GM19240 (cell line): ENCODE data around the gene OPN5.
"Not testable (repeated sequence)": the region's sequence is repeated elsewhere in the genome, so short reads cannot be mapped to it uniquely, and the experiment has no call there.

Source experiments
- DNase-seq: peaks from one replicate; pipeline ENCODE4 v3.0.0; 2011; ENCODE audit warnings: low spot score; ENCODE audit not compliant: insufficient read length

Gene OPN5, protein sequence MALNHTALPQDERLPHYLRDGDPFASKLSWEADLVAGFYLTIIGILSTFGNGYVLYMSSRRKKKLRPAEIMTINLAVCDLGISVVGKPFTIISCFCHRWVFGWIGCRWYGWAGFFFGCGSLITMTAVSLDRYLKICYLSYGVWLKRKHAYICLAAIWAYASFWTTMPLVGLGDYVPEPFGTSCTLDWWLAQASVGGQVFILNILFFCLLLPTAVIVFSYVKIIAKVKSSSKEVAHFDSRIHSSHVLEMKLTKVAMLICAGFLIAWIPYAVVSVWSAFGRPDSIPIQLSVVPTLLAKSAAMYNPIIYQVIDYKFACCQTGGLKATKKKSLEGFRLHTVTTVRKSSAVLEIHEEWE

DNA sequence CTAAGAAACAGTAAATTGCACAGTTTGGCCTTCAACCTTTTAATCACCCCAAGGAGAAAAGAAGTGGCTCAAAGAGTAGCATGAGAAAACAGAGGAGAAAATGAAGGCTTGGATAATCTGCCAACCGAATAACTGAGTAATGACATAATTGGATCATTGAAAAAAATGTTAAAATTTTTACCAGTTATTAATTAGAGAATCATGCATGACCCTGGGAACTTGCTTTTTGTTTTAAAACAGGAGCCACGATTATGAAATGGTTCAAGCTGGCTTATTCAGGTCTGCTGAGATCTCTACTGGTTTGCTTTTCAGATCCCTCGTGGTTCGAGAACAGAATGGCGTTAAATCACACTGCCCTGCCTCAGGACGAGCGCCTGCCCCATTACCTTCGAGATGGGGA lies at the start of gene OPN5:
Gene OPN5, plus strand, starts transcription at position 301 of the 400 bp plus-strand sequence. Its CDS starts 35 bp downstream, at position 336.
- DNase-seq = no peak

DNA sequence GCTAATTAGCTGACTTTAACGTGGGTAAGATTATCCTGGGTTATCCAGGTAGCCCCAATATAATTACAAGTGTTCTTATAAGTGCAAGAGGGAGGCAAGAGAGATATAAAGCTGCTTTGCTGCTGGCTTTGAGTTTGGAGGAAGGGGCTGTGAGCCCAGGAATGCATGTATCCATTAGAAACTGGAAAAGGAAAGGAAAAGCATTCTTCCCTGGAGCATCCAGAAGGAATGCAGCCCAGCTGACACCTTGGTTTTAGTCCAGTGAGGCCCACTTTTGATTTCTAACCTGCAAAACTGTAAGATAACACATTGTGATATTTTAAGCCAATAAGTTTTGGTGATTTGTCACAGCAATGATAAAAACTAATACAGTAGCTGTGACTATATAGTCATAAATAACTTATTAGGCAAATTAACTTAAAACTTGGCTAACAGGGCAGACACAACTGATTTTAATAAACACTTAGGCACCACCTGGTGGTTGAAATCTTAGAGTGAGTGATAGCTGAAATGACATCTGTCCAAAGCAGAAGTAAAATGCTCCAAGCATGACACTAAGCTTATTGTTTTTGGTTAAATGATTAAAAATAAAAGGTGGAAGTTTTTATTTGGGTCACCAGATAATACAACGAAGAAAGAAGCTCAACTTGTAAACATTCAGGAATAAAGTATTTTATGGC lies 47.8 kb upstream of the OPN5 start:
- DNase-seq = no peak

DNA sequence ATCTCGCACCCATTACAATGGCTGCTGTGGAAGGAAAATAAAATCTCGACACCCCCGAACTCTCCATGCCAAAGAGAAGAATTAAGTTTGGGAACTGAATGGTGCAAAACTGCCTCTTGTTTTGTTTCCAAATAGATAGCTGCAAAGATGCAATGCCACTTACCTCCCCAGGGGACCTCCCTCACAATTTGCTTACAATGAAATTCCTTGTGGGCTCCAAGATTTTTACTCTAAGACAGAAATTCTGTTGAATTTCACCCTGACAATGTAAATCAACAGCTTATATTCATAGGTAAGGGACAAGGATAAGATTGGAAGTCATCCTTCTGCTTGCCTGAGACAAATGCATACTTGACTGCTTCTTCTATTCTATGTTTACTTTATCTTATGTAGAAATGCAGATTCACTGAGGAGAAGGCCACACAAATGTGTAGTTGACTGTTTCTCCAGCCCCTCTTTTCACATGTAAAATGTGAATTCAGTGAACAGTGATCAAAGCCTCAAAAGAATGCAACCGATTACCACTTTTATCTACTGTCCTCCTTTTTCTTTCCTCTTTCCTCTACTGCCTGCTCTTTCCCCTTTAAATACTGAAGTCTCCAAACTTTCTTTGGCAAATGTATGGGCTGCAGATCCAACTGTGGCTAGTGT lies 46.9 kb upstream of the OPN5 start:
- no peak for DNase-seq

DNA sequence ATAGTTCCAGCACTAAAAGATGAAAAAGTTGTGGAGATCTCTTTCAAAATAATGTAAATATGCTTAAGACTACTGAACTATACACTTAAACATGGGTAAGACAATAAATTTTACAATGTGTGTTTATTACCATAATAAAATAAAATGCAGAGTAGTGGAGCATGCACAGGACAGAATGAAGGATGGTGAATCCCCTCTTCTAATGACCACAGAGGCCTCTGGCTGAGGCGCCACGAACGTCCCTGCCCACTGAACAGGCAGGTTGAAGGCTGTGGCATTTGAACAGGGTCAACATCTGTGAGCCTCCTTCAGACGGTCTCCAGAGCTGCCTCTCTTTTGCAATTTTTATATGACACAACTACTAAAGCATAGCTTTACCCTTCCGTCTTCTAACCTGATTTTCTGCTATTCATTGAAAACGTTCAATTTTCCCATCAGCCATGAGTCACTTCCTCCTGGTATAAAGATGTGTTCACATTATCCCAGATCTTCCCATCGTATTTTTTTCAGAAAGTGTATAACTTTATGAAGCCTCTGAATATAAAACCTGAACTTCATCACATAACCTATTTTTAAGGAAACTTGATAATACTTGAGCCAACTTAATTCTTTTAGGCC lies 45.6 kb upstream of the OPN5 start:
- no peak for DNase-seq

DNA sequence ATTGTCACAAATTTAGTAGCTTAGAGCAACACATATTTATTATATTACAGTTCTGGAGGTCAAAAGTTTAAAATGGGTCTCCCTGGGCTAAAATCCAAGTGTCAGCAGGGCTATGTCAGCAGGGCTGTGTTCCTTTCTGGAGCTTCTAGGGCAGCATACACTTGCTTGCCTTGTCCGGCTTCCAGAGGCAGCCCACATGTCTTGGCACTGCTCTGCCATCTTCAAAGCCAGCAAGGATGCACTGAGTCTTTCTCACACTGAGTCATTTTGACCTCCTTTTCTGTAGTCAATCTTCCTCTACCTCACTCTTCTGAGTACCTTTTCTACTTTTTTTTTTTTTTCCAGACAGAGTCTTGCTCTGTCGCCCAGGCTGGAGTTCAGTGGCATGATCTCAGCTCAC lies 44.4 kb upstream of the OPN5 start:
- DNase-seq = no peak

DNA sequence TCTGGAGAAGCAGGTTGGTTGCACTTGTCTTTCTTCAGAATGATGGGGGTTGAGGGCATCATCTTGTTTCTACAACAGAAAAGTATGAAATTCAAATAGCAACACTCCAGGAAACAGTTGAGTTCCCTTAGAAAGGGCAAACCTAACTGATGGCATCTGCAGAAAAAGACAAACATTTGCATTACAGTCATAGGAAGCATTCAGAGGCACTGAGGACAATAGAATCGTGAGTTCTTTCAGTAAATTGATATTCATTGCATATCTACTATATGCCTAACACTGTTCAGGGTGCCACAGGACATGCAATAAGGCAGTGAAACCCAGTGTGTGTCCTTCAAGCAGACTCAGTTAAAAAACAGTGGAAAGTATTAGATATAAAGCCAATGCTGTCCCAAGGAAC lies 41.1 kb upstream of the OPN5 start:
- no peak for DNase-seq

DNA sequence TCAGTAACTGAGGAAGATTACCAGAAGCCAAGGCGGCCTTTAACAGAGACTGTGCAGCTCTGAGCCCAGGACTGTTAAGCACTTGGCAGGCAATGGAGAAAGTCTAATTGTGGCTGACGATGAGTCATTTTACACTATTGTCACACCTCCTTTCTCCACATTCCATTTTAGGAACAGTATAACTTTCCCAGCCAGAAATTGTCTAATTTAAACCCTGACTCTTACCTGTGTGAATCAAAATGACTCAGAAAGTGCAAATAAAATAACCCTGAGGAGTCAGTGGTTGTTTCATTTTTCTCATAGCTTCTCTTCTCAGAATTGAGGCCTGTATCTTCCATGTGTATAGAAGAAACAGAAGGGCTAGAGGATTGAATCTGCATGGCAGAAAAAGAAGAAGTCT lies 40.0 kb upstream of the OPN5 start:
- no peak for DNase-seq

DNA sequence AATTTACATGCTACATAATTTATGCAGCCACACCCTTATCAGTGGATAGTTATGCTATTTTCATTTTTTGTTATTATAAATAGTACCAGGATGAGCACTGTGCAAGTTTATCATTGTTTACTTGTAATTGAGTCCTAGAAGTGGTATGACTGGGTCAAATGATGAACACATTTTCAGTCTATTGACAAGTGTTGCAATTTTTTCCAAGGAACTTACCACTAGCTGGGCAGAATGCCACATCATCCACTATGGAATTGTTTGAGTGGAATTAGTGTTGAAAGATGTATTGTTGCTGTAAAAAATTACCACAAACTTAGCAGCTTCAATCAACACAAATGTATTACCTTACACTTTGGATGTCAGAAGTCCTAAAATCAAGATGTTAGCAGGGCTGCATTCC lies 38.1 kb upstream of the OPN5 start:
- no peak for DNase-seq

DNA sequence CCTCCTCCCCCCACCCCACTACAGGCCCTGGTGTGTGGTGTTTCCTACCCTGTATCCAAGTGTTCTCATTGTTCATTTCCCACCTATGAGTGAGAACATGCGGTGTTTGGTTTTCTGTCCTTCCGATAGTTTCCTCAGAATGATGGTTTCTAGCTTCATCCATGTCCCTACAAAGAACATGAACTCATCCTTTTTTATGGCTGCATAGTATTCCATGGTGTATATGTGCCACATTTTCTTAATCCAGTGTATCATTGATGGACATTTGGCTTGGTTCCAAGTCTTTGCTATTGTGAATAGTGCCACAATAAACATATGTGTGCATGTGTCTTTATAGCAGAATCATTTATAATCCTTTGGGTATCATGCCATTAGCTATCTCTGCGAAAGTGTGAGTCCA lies 36.6 kb upstream of the OPN5 start:
- not testable (repeated sequence) for DNase-seq

DNA sequence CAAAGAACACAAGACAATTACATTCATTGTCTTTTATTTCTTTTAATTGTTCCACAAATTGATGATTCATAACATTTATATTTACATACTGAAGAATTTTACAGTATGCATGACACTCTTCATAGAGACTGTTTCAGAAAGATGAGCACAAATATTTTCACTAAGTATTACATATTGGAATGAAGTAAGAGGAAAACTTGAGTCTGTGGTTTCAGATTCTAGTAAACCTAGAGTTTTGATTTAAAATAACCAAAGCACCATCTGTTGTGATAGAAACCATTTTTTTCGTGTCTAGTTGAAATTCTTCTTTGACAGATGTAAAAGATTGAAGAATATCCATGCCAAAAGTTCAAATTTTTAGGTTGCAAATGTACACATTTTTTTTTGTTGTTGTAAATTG lies 32.1 kb upstream of the OPN5 start:
- DNase-seq = no peak

DNA sequence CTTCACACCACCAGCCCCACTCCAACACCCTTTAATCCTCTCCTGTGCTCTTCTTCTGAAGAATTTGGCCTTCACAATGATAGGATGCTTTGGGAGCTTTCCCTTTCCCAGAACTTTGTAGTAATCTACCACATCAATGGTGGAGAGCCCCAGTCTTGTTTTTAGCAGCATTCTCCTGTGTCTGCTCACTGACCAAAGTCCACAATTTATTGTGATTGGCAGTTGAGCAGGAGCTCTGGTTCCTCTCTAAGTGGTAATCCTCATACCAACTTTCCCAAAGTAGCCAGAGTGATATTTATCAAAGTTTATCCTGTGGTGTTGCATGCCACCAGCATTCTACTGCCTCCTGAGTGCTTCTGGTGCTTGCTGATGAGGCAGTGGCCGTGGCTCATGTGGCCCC lies 29.0 kb upstream of the OPN5 start:
- no peak for DNase-seq

DNA sequence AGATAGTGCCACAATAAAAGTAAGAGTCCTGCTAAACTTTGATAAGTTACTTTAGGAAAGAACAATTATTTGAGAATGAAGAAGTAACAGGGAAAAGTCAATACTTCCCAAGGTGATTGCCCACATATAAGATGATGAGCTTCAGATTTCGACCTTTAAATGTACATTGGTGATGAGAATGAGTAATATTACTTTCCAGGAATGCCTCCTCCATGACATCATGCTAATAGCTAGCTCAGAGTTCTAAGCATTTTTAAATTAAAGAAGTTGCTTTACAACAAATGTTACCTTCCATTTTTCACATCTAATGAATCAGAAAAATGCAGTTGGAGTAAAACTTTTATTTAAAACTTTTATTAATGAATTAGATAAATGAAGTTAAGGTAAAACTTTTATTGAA lies 22.5 kb upstream of the OPN5 start:
- no peak for DNase-seq

DNA sequence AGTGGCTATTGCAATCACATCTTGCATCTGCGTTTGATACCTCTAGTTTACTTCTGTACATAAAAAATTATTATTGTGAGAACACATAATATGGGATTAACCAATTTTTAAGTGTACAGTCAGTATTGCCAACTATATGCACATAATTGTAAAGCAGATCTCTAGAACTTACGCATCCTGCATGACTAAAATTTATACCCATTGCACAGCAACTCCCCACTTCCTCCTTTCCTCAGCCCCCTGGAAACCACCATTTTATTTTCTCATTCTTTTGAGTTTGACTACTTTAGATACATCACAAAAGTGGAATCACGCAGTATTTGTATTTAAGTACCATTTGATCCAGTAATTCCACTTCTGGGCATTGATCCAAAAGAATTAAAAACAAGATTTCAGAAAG lies 19.3 kb upstream of the OPN5 start:
- DNase-seq = no peak

DNA sequence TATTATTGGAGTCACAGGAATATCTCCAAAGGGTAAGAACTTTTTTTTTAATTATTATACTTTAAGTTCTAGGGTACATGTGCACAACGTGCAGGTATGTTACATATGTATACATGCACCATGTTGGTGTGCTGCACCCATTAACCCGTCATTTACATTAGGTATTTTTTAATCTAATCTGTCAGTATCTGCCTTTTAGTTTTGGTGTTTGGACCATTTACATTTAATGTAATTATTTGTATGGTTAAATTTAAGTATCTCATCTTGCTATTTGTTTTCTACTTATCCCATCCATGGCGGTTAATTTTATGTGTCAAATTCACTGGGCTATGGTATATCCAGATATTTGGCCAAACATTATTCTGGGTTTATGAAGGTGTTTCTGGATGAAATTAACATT lies 15.4 kb upstream of the OPN5 start:
- DNase-seq = no peak

DNA sequence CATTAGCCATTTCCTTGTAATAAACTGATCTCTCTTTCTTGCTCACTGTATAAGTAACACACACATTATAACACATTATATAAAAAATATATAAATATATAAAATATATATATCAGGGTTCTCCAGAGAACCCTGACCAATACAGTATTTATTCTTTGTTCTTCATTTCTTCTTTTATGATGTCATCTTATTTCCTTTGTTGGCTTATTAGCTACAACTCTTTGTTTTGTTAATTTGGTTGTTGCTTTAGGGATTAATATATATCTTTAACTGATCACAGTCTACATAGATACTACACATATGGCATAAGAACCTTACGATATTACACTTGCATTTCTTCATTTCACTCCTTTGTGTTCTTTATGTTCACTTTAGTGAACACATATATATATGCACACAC lies 14.7 kb upstream of the OPN5 start:
- DNase-seq = no peak

DNA sequence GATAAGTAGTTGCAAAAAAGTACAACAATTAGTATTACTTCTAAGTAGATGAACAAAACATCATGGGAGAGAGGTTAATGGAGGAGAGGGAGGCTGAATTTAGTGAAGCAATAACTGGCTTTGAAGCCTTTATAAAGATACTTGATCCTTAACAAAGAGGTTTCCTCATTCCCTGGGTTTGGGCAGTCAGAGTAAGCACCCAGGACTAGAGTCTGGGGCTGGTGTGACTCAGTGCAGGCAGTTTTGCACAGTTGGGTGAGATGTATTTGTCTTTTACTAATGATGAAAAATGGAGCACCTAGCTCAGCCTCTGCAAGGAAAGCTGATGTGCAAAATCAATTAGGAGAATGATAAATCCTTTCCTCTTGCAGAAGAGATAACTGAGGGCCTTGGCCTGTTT lies 11.8 kb upstream of the OPN5 start:
- no peak for DNase-seq

DNA sequence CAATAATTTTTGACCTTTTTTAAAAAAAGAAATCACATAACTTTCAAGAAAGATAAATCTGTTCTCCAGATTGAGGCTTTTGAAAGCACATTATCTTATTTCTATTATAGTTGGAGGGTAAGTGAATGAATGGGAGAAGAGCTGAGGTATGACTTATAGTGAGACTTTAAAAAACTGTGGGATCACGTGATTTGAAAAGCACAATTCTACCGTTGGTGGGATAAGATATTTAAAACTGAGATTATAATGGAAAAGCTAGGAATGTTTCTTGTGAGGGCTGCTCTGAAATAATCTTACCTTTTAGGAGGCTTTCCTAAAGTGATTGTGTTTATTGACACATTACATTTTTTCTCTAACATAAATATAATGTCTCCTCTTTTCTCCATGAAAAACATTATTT lies 9.5 kb upstream of the OPN5 start:
- no peak for DNase-seq

DNA sequence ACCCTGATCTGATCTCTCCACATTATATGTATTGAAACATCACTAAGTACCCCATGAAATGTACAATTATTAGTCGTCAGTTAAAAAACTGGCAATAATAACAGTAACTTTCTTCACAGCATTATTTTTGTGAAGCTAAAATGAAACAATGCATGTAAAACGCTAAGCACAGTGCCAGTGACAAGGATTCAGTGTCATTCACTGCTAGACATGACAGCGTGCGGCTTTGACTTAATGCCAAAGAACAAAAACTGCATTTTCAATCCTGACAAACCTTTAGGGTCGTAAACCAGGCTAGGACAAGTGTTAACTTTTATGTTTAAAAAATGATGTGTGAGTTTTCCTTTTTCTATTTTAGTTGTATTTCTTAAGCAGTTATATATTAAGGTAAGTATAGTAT lies 8.8 kb upstream of the OPN5 start:
- DNase-seq = no peak

DNA sequence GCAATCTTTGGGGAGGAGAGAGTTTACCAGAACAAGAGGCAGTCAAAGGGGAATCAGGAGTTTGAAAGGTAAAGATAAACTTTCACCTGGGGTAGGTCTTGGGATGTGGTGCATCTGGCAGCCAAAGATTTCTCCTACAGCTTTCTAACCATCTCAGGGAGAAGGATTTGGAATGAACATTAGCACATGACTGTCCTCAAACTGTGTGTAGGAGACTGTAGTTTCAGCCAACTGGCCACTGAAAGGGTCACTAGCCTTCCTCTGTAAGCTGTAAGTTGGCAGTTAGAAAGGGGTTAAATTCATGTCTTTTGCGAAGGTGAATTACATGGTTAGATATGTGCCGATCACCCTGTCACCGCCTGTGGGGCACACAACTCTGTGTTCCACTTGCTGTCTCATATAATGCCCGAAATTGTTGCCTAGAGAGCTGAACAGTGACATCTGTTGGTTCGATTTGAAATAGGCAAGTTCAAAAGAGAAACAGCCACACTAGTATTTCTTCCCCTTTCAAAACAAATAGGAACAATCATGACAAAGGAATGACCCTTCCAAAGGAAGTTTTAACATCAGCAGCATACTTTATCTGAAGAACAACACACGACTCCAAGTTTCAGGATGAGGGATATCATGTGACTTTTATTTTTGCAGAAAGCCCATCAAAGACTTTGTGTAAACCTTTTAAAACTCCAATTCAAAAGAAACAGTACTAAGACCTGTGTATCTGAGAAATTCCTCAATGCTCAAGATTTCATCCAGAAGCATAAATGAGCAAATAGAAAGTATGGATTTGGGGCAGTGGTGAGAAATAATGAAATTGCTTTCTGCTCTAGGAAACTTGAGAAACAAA lies 1.1 kb upstream of the OPN5 start:
- DNase-seq = peak; percentile 2

DNA sequence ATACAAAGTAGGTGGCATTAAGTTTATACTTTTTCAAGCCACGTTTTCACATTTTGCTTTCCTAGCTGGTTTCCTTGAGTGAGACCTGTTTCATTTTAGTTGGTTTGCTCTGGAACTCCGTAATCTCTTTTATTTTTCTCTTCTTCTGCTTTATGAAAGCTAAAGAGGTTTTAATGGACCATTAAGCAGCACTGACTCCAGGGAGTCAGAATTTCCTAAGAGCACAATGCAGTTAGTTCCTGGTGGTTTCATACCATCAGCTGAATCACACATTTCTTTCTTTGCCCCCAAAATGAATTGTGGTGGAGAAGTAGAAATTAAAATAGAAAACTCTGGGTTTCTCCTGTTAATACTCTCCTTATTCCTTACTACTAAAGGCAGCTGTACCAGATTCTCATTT lies 3.4 kb downstream of the OPN5 start:
- no peak for DNase-seq
